Endothelial cell (in vitro differentiated cells): ENCODE results near the gene DHRS3. TPM values are rescaled to one million over a fixed set of nuclear protein-coding genes. Genes with fewer than 3 reads are reported as not detected.
A peak's percentile ranks its signal among the peaks of the same experiment; 100 is the strongest.
"Not testable (repeated sequence)": the region's sequence is repeated elsewhere in the genome, so short reads cannot be mapped to it uniquely, and the experiment has no call there.

ENCODE experiments used
- DNase-seq: peaks from one replicate; pipeline ENCODE4 v3.0.0; 2021; ENCODE audit warnings: low spot score
- H3K27ac Mint-ChIP-seq: one replicate; pipeline ENCODE4 v1.8.0; 2021; ENCODE audit warnings: mixed read lengths, inconsistent platforms; ENCODE audit not compliant: unreplicated experiment
- H3K27me3 Mint-ChIP-seq: one replicate; pipeline ENCODE4 v1.8.0; 2021; ENCODE audit warnings: mild to moderate bottlenecking, moderate library complexity, mixed read lengths, inconsistent platforms; ENCODE audit not compliant: unreplicated experiment
- H3K36me3 Mint-ChIP-seq: one replicate; pipeline ENCODE4 v1.8.0; 2021; ENCODE audit warnings: mild to moderate bottlenecking, low read depth, mixed read lengths, inconsistent platforms; ENCODE audit not compliant: unreplicated experiment
- H3K4me1 Mint-ChIP-seq: one replicate; pipeline ENCODE4 v1.8.0; 2021; ENCODE audit warnings: mild to moderate bottlenecking, mixed read lengths, inconsistent platforms; ENCODE audit not compliant: unreplicated experiment
- H3K4me3 Mint-ChIP-seq: one replicate; pipeline ENCODE4 v1.8.0; 2021; ENCODE audit warnings: mild to moderate bottlenecking, mixed read lengths, inconsistent platforms; ENCODE audit not compliant: unreplicated experiment
- H3K9me3 Mint-ChIP-seq: one replicate; pipeline ENCODE4 v1.8.0; 2021; ENCODE audit warnings: mixed read lengths, inconsistent platforms; ENCODE audit not compliant: unreplicated experiment
- total RNA-seq: library from RNA; stranded (reverse); fragmentation: NEBNext Ultra II Directional; extraction: Animal tissue kit (Norgen Biotek cat#: 25700); gene quantifications from one replicate; pipeline ENCODE4 v1.2.1, GENCODE V29; 2021; ENCODE audit not compliant: unreplicated experiment
- TF ChIP-seq, protein P1 (sequence below): fragments of 200-600 bp; sonication (generic); IDR thresholded peaks from one replicate; pipeline ENCODE4 v1.5.0; 2021; ENCODE audit warnings: antibody characterized with exemption; ENCODE audit not compliant: unreplicated experiment

DHRS3 gene
- total RNA-seq, 1 donor from 2014 or later = 5.7 TPM

DNA sequence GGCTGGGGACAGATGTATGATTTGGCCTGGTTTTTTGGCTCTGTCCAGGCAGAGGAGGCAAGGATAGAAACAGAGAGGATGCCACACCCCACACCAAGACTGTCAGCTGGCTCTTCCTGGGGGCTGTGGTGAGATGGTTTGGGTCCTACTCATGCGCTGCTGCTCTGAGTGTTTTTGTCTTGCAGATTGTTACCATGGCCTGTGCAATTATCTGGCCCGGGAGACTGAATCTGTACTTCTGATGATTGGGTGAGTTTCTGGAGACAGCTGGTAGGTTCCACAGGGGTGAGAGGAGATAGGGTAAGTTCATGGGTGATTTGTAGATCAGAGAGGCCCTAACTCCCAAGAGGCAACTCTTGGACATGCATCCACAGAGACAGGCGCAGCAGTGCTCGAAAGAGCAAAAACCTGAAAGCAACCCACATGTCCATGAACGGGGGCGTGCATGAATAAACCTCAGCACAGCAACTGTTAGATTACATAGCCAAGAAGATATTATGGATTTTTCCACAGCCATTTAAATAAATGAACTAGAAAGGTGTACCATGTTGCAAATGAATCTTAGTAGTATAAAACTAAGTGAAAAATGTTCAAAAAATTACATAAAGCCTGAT, 43.7 kb upstream of the DHRS3 start:
- TF ChIP-seq, protein P1, sequence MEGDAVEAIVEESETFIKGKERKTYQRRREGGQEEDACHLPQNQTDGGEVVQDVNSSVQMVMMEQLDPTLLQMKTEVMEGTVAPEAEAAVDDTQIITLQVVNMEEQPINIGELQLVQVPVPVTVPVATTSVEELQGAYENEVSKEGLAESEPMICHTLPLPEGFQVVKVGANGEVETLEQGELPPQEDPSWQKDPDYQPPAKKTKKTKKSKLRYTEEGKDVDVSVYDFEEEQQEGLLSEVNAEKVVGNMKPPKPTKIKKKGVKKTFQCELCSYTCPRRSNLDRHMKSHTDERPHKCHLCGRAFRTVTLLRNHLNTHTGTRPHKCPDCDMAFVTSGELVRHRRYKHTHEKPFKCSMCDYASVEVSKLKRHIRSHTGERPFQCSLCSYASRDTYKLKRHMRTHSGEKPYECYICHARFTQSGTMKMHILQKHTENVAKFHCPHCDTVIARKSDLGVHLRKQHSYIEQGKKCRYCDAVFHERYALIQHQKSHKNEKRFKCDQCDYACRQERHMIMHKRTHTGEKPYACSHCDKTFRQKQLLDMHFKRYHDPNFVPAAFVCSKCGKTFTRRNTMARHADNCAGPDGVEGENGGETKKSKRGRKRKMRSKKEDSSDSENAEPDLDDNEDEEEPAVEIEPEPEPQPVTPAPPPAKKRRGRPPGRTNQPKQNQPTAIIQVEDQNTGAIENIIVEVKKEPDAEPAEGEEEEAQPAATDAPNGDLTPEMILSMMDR = no peak
- Mint-ChIP-seq H3K4me1 (no peaks in the 10 kb centered on the region), H3K27me3 (peaks cover 4% of the 10 kb centered on the region), H3K4me3 (no peak overlapping the region), H3K9me3 (no peaks in the 10 kb centered on the region), H3K27ac (no peak overlapping the region), H3K36me3 (peaks cover 3% of the 10 kb centered on the region)
- no peak for DNase-seq

DNA sequence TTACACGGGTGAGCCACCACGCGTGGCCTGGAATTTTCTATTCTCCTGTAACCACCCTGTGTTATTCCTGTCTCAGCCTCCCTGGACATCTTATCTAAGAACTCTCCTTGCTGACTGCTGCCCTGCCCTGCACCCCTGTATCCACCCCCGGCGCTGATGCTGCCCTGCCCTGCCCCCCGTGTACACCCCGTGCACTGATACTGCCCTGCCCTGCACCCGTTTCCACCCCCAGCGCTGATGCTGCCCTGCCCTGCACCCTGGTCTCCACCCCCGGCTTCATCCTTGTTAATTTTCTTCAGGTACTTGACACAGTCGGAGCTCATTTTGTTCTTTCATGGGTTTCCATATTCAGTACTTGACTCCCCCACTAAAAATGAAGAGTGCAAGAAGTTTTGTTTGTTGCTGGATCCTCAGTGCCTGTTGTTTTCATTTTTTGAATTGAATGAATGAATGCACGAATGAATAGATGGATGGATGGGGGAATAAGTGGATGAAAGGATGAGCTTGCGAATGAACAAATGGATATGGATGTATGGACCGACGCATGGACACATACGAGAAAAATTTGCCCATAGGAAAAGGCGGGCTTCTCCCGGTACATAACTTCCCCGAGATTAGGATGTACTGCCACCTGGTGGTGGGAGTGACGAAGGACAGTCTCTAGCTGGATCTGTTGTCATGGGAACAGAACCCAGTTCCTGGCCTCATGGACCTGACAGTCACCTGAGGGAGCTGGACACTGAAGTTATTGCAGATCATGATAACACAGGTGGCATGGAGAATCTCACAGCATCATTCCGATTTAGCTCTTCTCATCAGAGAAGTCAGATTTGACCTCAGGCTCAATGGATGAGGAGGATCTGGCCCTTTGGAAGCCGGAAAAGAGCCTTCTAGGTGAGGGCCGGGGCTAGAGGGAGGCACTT, 40.8 kb upstream of the DHRS3 start:
- Mint-ChIP-seq H3K27me3 (peaks cover 4% of the 10 kb centered on the region), H3K4me1 (no peaks in the 10 kb centered on the region), H3K9me3 (no peaks in the 10 kb centered on the region), H3K27ac (no peak overlapping the region), H3K36me3 (peaks cover 3% of the 10 kb centered on the region), H3K4me3 (no peak overlapping the region)
- TF ChIP-seq, protein P1 = peak; percentile 97
- peak; percentile 81 for DNase-seq

- not testable (repeated sequence) for H3K9me3 Mint-ChIP-seq
These were observed 40.0 kb upstream of the DHRS3 start for GRCh38 chr1:12657885-12658512.

DNA sequence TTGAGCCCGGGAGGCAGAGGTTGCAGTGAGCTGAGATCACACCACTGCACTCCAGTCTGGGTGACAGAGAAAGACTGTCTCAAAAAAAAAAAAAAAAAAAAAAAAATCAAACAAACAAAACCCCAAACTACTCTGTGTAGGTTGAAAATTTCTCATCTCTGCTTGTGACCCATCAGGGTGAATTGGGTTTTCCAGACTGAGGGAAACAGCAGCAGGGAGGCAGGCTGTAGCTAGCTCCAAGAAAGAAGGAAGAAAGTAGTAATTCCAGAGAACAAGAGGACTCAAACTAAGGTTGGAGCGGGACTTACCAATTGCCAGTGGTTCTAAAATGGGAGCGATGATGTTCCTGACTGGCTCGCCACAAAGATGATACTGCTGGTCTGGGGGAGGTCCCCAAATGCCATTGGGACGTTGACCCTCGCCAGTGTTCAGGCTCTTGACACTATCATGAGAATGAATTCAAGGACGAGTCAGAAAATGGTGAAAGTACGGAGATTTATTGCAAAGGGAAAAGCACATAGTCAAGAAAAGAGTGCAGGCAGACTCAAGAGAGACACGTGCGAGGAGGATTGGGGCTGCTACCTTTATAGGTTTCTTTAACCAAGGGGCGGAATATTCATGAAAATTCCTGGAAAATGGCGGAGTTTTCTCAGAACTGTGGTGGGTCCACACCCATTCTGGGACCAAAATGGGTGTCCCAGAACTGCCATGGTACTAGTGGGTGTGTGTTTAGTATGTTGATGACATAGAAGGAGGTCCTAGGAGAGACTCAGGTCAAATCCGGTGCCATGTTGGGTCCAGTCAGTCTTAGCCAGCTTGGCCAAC, 39.3 kb upstream of the DHRS3 start:
- Mint-ChIP-seq H3K4me3 (no peak overlapping the region), H3K36me3 (peaks cover 2% of the 10 kb centered on the region), H3K4me1 (no peaks in the 10 kb centered on the region), H3K9me3 (no peaks in the 10 kb centered on the region), H3K27me3 (peaks cover 4% of the 10 kb centered on the region), H3K27ac (no peak overlapping the region)
- TF ChIP-seq, protein P1 = no peak
- no peak for DNase-seq

More at GRCh38 chr1:12657885-12658512, 40.0 kb upstream of the DHRS3 start:
- DNase-seq, H3K27me3 Mint-ChIP-seq, H3K36me3 Mint-ChIP-seq, H3K4me3 Mint-ChIP-seq, H3K4me1 Mint-ChIP-seq, H3K27ac Mint-ChIP-seq: not testable (repeated sequence)

GRCh38 chr1:12656575-12656974, 38.6 kb upstream of the DHRS3 start:
- no peak overlapping the region for H3K4me3 Mint-ChIP-seq
- H3K27me3 Mint-ChIP-seq = peaks cover 4% of the 10 kb centered on the region
- H3K4me1 Mint-ChIP-seq = no peaks in the 10 kb centered on the region
- no peaks in the 10 kb centered on the region for H3K36me3 Mint-ChIP-seq
- TF ChIP-seq, protein P1 = no peak
- DNase-seq = no peak
- no peak overlapping the region for H3K27ac Mint-ChIP-seq
- no peaks in the 10 kb centered on the region for H3K9me3 Mint-ChIP-seq
